Stimulated activated naive CD8-positive, alpha-beta T cell treated with anti-CD3 and anti-CD28 coated beads, Interleukin-15, amount 100 ng/mL, for 72 hours (primary cell): ENCODE measurements around the gene JPT2.

Source experiments
- ATAC-seq: fragments of 150-1000 bp; cut with Tn5 transposase; 2 replicates; pipeline ENCODE4 v1.10.0; 2021; ENCODE audit warnings: mild to moderate bottlenecking, moderate library complexity
- DNase-seq, 2 donors: peaks; one replicate each; pipeline ENCODE4 v3.0.0; 2021 to 2022
- H3K27ac Mint-ChIP-seq, 2 donors: one replicate each; pipeline ENCODE4 v1.8.0; 2022; ENCODE audit warnings: mild to moderate bottlenecking in 2 of 2, mixed read lengths in 2 of 2, moderate library complexity in 2 of 2
- H3K27me3 Mint-ChIP-seq: one replicate; pipeline ENCODE4 v1.8.0; 2022; ENCODE audit warnings: mixed read lengths
- H3K4me1 Mint-ChIP-seq: one replicate; pipeline ENCODE4 v1.8.0; 2022; ENCODE audit warnings: mild to moderate bottlenecking, mixed read lengths
- H3K4me3 Mint-ChIP-seq, 2 donors: one replicate each; pipeline ENCODE4 v1.8.0; 2022; ENCODE audit warnings: mild to moderate bottlenecking in 2 of 2, mixed read lengths in 2 of 2, moderate library complexity in 1 of 2
- H3K9me3 Mint-ChIP-seq, 2 donors: one replicate each; pipeline ENCODE4 v1.8.0; 2022; ENCODE audit warnings: mixed read lengths in 2 of 2

The JPT2 gene

GRCh38 chr16:1744338-1744840 is 66.3 kb downstream of the JPT2 start:
- no peak for DNase-seq
- ATAC-seq, result no peak
- no peak overlapping the region for H3K4me3 Mint-ChIP-seq
- H3K27me3 Mint-ChIP-seq, result no peaks in the 10 kb centered on the region
- no peak overlapping the region for H3K27ac Mint-ChIP-seq
- H3K9me3 Mint-ChIP-seq, result no peaks in the 10 kb centered on the region
- H3K4me1 Mint-ChIP-seq, result no peaks in the 10 kb centered on the region

GRCh38 chr16:1745181-1745899 is 67.3 kb downstream of the JPT2 start:
- Mint-ChIP-seq H3K4me1 (no peaks in the 10 kb centered on the region), H3K27ac (peak overlapping the region in 1 of 2 donors; percentile 57), H3K27me3 (no peaks in the 10 kb centered on the region), H3K4me3 (no peak overlapping the region), H3K9me3 (no peaks in the 10 kb centered on the region)
- no peak for DNase-seq
- no peak for ATAC-seq

DNA sequence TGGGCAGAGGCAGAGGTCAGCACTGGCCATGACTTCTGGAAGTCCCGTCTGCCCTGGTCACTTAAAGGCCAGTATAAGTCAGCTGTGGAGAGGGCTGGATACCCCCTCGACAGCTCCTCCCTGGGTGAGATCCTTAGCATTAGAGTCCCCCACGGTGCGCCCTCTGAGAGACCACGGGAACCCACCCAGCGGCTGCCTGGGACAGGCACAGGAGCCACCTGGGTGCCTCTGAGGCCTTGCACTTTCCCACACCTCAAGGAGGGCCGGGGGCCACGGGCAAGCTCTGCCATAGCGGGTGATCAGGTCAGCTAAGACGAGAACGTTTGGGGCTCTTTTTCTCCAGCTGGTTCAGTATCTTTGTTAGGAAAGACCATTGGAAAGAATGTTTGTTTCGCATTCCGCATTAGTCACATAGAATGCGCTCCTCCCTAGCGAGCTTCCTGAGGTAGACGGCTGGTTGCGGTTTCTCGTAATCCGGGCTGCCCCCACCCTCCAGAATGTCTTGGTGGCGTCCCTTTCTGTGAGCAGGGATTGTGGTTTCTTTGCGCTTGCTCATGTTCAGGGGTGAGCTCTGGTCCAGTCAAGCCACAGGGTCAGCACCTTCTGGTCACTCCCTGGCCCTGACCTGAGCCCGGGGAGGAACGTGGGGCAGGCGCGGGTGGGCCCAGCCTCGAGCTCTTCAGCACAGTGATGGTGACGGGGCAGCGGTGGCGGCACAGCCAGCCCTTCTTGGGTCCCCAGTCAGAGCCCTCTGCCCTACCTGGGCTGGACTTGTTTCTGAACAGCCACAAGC is 68.0 kb downstream of the JPT2 start:
- Mint-ChIP-seq H3K27ac (no peak overlapping the region), H3K9me3 (no peaks in the 10 kb centered on the region), H3K4me3 (no peak overlapping the region), H3K27me3 (no peaks in the 10 kb centered on the region), H3K4me1 (no peaks in the 10 kb centered on the region)
- no peak for ATAC-seq
- no peak for DNase-seq

GRCh38 chr16:1746693-1747195 is 68.7 kb downstream of the JPT2 start:
- H3K27me3 Mint-ChIP-seq, result no peaks in the 10 kb centered on the region
- H3K9me3 Mint-ChIP-seq, result no peaks in the 10 kb centered on the region
- DNase-seq, result no peak
- H3K4me3 Mint-ChIP-seq, result no peak overlapping the region
- H3K4me1 Mint-ChIP-seq, result no peaks in the 10 kb centered on the region
- ATAC-seq, result no peak
- H3K27ac Mint-ChIP-seq, result no peak overlapping the region

DNA sequence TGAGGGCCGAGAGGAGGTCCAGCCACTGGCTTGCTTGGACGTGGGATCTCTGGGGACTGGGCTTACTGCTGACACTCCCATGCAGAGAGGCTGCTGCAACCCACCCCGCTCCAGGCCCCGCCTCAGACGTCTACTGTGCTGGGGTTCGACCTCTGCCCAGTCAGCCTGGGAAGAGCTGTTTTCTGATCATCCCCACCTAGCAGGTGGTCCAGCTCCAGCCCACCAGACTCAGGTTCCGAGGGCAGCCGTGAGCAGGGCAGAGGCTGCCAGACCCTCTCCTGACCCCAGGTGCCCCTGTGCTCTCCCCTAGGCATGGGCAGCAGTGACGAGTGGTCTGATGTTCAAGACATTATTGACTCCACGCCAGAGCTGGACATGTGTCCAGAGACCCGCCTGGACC is 69.9 kb downstream of the JPT2 start:
- Mint-ChIP-seq H3K9me3 (no peaks in the 10 kb centered on the region), H3K27me3 (no peaks in the 10 kb centered on the region), H3K4me1 (no peaks in the 10 kb centered on the region), H3K4me3 (no peak overlapping the region), H3K27ac (no peak overlapping the region)
- ATAC-seq (no peak), DNase-seq (no peak)

DNA sequence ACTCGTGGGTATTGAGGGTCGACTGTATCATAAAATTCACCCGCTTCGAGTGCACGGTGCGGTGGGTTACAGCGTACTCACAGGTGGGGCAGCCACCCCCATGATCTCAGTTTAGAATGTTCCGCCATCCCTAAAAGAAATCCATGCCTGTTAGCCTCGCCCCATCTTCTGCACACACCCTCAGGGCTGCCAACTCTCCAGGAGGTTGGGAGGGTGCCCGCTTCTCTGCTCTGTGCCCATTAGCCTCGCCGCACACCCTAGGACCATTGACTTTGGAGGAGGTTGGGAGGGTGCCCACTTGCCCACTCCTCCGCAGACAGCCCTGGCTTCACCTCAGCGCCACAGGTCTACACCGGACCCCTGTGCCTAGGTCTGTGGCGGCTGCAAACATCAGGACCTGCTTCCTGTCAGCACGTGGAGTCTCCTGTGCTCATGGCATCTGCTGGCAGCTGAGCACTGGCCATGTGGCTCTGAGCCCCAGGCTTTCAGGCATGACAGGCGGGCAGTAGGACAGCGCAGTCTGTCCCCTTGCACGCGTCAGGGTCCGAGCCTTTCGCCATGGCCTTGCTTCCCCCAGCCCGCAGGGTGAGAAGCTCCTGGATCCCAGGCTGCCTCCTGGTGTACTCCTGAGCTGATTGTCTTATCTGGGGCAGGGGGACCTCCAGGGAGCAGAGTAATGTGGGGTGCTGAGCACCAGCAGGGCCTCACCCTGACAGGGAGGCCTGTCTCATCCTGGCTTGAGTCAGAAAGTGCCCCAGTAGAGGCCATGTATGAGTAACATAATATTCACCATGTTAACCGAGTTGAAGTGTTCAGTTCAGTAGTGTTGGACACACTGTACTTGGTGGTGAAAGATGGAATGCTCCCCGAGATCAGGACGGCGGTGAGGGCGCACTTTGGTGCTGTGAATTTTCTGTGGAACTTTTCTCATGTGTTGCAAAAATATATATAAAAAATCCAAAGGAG is 71.4 kb downstream of the JPT2 start:
- H3K4me1 Mint-ChIP-seq, result no peaks in the 10 kb centered on the region
- H3K27me3 Mint-ChIP-seq, result no peaks in the 10 kb centered on the region
- H3K9me3 Mint-ChIP-seq, result no peaks in the 10 kb centered on the region
- DNase-seq (no peak), ATAC-seq (no peak)
- H3K27ac Mint-ChIP-seq, result no peak overlapping the region
- no peak overlapping the region for H3K4me3 Mint-ChIP-seq
